ENCODE data around the gene TTLL8. TPM values are rescaled to one million over a fixed set of nuclear protein-coding genes. Genes with fewer than 3 reads are reported as not detected.

Gene TTLL8
- total RNA-seq, 1 experiment from 2014 or later, result not detected

DNA sequence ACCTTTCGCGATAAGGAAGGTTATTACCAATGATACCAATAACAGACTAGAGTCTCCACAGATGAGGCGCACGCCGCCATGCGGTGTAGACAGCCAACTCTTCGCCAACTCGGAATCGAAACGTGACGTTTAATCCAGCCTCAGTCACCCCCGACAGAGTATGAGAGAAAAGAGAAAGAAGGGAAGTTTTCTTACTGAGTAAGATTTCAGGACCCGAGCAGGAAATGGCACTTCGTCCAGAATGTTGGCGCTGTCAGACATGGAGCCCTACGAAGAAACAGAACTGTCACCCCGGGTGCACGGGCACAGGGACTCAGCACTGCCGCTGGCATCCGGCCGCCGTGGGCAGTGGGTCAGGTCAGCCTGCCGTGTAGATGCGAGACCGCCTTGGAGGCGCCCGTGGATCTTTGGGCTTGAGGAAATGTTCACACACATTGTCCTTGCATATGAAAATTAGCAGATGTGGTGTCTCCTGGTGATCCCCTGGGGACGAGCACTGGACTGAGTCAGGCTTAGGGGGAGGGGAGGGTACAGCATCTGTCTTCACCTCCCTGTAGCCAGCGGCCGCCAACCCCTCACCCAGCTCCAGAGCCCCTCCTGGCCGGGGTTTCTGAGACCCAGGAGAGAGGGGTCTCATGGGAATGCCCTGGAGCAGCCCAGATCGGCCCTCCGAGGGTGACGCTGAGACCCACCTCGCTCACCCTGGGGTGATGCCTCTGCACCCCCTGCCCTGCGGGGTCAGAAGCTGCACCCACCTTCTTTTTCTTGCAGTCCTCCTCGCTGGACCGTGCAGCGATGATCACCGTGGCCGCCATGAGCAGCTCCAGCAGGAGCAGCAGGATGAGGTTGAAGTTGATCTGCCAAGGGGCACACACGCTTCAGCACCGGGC is 18.8 kb upstream of the TTLL8 start (continued):
- TF ChIP-seq REST (IDR thresholded peaks at IDR 0.05; ENCODE audit: low read depth), result no peak
- no peak for TF ChIP-seq CEBPB (IDR thresholded peaks at IDR 0.05; ENCODE audit: low read depth)
- TF ChIP-seq SRF (IDR thresholded peaks at IDR 0.05; ENCODE audit: low read depth), result no peak
- no peak for TF ChIP-seq ELF1 (IDR thresholded peaks at IDR 0.05; ENCODE audit: borderline replicate concordance, low read depth)
- no peak for TF ChIP-seq EGR1 (IDR thresholded peaks at IDR 0.05; ENCODE audit: low read depth)
- TF ChIP-seq FOSL1 (IDR thresholded peaks at IDR 0.05; ENCODE audit: low read depth), result no peak
- TF ChIP-seq SP1 (IDR thresholded peaks at IDR 0.05; ENCODE audit: low read depth), result no peak

DNA sequence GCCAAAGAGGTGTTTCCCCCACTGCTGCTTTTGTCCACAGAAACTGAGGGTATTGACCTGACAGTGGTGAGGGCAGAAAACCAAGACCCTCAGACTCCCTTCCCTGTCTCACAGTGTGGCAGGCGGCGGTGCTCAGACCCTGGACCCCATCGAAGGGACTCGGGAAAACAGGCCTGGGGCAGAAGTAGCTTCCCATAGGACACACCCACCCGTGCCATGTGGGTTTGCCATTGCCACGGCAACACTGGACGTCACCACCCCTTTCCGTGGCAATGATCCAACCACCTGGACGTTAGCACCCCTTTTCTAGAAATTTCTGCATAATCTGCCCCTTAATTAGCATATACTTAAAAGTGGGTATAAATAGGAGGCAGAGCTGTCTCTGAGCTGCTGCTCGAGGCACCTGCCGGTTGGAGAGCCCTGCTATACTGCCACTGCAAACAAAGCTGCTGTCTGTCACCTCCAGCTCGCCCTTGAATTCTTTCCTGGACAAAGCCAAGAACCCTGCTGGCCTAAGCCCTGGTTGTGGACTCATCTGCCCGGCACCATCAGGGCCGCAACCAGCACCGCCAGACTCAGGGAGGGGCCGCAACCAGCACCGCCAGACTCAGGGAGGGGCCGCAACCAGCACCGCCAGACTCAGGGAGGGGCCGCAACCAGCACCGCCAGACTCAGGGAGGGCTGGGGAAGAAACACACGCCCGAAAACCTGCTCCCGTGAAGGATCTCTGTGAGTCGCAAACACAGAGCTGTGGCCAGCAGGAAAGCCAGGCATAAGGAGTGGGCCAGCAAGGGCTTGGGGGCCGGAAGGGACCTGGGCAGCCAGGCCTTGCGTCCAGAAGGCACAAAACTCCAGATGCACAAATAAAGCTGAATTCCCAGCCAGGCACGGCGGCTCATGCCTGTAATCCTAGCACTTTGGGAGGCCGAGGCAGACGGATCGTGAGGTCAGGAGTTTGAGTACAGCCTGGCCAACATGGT is 16.7 kb upstream of the TTLL8 start:
- DNase-seq (ENCODE audit: low read depth, low spot score), result no peak
- Histone ChIP-seq H4K20me1 (ENCODE audit: insufficient read depth) (no peaks in the 10 kb centered on the region), H3K27ac (ENCODE audit: low read depth, low read length) (no peak overlapping the region), H3K4me2 (ENCODE audit: low read length) (no peak overlapping the region), H3K9me2 (ENCODE audit: insufficient read depth) (no peaks in the 10 kb centered on the region), H3K9me3 (ENCODE audit: control insufficient read depth in 1 of 2, insufficient read depth in 1 of 2, low read depth in 1 of 2, low read length in 2 of 2) (no peaks in the 10 kb centered on the region), H3K79me2 (ENCODE audit: insufficient read depth, low read length) (no peaks in the 10 kb centered on the region), H2AFZ (ENCODE audit: low read depth, low read length, poor library complexity, severe bottlenecking) (no peak overlapping the region), H3K4me3 (replicated peaks in 1 of 2; ENCODE audit: low read depth in 1 of 2, low read length in 2 of 2) (no peak overlapping the region), H3K4me1 (ENCODE audit: control insufficient read depth in 1 of 2, insufficient read depth in 2 of 2, low read length in 2 of 2) (peaks cover 0 to 11% of the 10 kb centered on the region in 2 experiments; a peak in 2 of 4 replicates), H3K36me3 (ENCODE audit: control insufficient read depth in 1 of 2, insufficient read depth in 2 of 2, low read length in 2 of 2) (no peaks in the 10 kb centered on the region), H3K27me3 (ENCODE audit: insufficient read depth, low read length) (no peaks in the 10 kb centered on the region), H3K9ac (ENCODE audit: low read length) (no peak overlapping the region)
- peak; percentile 52; the same call in 1 of the 2 replicates for ATAC-seq
- no peak for TF ChIP-seq EZH2 (IDR thresholded peaks at IDR 0.05)
- TF ChIP-seq SIN3A (IDR thresholded peaks at IDR 0.05; ENCODE audit: low read depth), result no peak
- TF ChIP-seq ZBTB33 (IDR thresholded peaks at IDR 0.05; ENCODE audit: extremely low read depth, insufficient replicate concordance, low read length), result no peak
- ChIA-PET POLR2A (no interaction called here), RAD21 (ENCODE audit: low non-redundant PET in 1 of 2, low total read pairs in 2 of 2, uncharacterized antibody in 2 of 2, unreplicated experiment in 2 of 2) (no interaction called here), CTCF (interaction anchor here (0.8 kb wide), 1 partner anchor 74 kb away, joined by 3 read pairs; no protein-coding TSS in a partner anchor)
- intact Hi-C loops (cut with micrococcal nuclease), result no loop called here
- BruUV-seq (replicated peaks), result no TSS peak

Data from HCT116 (cell line).